ENCODE results near the gene DPRX.

Gene DPRX

GRCh38 chr19:53631949-53632407, at the start of gene DPRX:
Gene DPRX (plus strand): TSS chr19:53631999. CDS start chr19:53632107, 108 bp downstream.
- DNase-seq (ENCODE audit: low read depth): no peak

- DNase-seq (ENCODE audit: low read depth): no peak
Observed at GRCh38 chr19:53583181-53583580, 48.6 kb upstream of the DPRX start.

- no peak for DNase-seq (ENCODE audit: low read depth)
Observed at GRCh38 chr19:53586277-53586691, 45.5 kb upstream of the DPRX start.

- no peak for DNase-seq (ENCODE audit: low read depth)
Observed at GRCh38 chr19:53594811-53595509, 36.8 kb upstream of the DPRX start.

GRCh38 chr19:53595510-53595867, 36.3 kb upstream of the DPRX start:
- no peak for DNase-seq (ENCODE audit: low read depth)

GRCh38 chr19:53596056-53596455, 35.7 kb upstream of the DPRX start:
- DNase-seq (ENCODE audit: low read depth): no peak

GRCh38 chr19:53597023-53597422, 34.8 kb upstream of the DPRX start:
- no peak for DNase-seq (ENCODE audit: low read depth)

- no peak for DNase-seq (ENCODE audit: low read depth)
Observed at GRCh38 chr19:53598361-53598760, 33.4 kb upstream of the DPRX start.

- no peak for DNase-seq (ENCODE audit: low read depth)
Observed at GRCh38 chr19:53600217-53600616, 31.6 kb upstream of the DPRX start.

GRCh38 chr19:53606031-53606430, 25.8 kb upstream of the DPRX start:
- DNase-seq (ENCODE audit: low read depth): no peak

- no peak for DNase-seq (ENCODE audit: low read depth)
Observed at GRCh38 chr19:53608381-53608780, 23.4 kb upstream of the DPRX start.

GRCh38 chr19:53612762-53613526, 18.9 kb upstream of the DPRX start:
- no peak for DNase-seq (ENCODE audit: low read depth)

GRCh38 chr19:53621885-53622740, 9.7 kb upstream of the DPRX start:
- no peak for DNase-seq (ENCODE audit: low read depth)

GRCh38 chr19:53624771-53625545, 6.8 kb upstream of the DPRX start:
- DNase-seq (ENCODE audit: low read depth): no peak

GRCh38 chr19:53626486-53626885, 5.3 kb upstream of the DPRX start:
- DNase-seq (ENCODE audit: low read depth): no peak

GRCh38 chr19:53626976-53627375, 4.8 kb upstream of the DPRX start:
- DNase-seq (ENCODE audit: low read depth): no peak

- DNase-seq (ENCODE audit: low read depth): no peak
Observed at GRCh38 chr19:53634768-53635167, 3.0 kb downstream of the DPRX start.

- DNase-seq (ENCODE audit: low read depth): no peak
Observed at GRCh38 chr19:53639471-53639870, 7.7 kb downstream of the DPRX start.

- no peak for DNase-seq (ENCODE audit: low read depth)
Observed at GRCh38 chr19:53642381-53643099, 10.7 kb downstream of the DPRX start.

- no peak for DNase-seq (ENCODE audit: low read depth)
Observed at GRCh38 chr19:53644061-53644816, 12.4 kb downstream of the DPRX start.

Data from HS-27A (cell line).